GM12878 (cell line): ENCODE results near the gene NAPEPLD. TPM values are rescaled to one million over a fixed set of nuclear protein-coding genes. Genes with fewer than 3 reads are reported as not detected.

Experiments
- CBX3 ChIP-seq: fragments of 200-600 bp; sonication (generic); IDR thresholded peaks from 2 replicates; pipeline ENCODE4 v1.6.1; 2016; ENCODE audit warnings: low read depth, borderline replicate concordance
- CEBPB ChIP-seq, 2 experiments: fragments of 150-350 bp in 1 of 2; IDR thresholded peaks; 2 replicates each; pipeline ENCODE4 v1.6.1; 2012 to 2014; ENCODE audit warnings: low read depth in 2 of 2, low read length in 2 of 2, borderline replicate concordance in 1 of 2, inconsistent platforms in 1 of 2
- CEBPZ ChIP-seq: fragments of 150-350 bp; IDR thresholded peaks from 2 replicates; pipeline ENCODE4 v1.6.1; 2016; ENCODE audit warnings: low read depth, low read length
- CHD1 ChIP-seq: IDR thresholded peaks from 2 replicates; pipeline ENCODE4 v1.6.1; 2012; ENCODE audit warnings: low read depth, low read length, improper control_type of control experiment
- ETV6 ChIP-seq, 2 experiments: fragments of 450-650 bp in 1 of 2; IDR thresholded peaks in 1 of 2; conservative IDR thresholded peaks in 1 of 2; 2 replicates each; pipeline ENCODE4 v1.6.1; 2014; ENCODE audit warnings: antibody characterized with exemption in 1 of 2, borderline replicate concordance in 1 of 2, low read depth in 1 of 2, mild to moderate bottlenecking in 1 of 2, moderate library complexity in 1 of 2
- EZH2 ChIP-seq: IDR thresholded peaks from 2 replicates; pipeline ENCODE4 v1.6.1; 2012; ENCODE audit warnings: low read depth, mild to moderate bottlenecking, control low read depth, inconsistent platforms, low read length, borderline replicate concordance; ENCODE audit not compliant: control insufficient read depth
- GABPA ChIP-seq: IDR thresholded peaks from 2 replicates; pipeline ENCODE4 v1.6.1; 2014; ENCODE audit warnings: antibody characterized with exemption, low read depth, mild to moderate bottlenecking, inconsistent platforms
- HDAC6 ChIP-seq: fragments of 200-600 bp; sonication (generic); IDR thresholded peaks from one replicate; pipeline ENCODE4 v1.8.0; 2017; ENCODE audit warnings: antibody characterized with exemption; ENCODE audit not compliant: unreplicated experiment
- HSF1 ChIP-seq: fragments of 150-350 bp; IDR thresholded peaks from 2 replicates; pipeline ENCODE4 v1.6.1; 2014; ENCODE audit warnings: mild to moderate bottlenecking, low read depth, low read length
- IKZF1 ChIP-seq: fragments of 450-650 bp; conservative IDR thresholded peaks from 2 replicates; pipeline ENCODE4 v1.6.1; 2017; ENCODE audit warnings: antibody characterized with exemption, mild to moderate bottlenecking
- JUND ChIP-seq: IDR thresholded peaks from 2 replicates; pipeline ENCODE4 v1.6.1; 2012; ENCODE audit warnings: low read depth, mild to moderate bottlenecking, low read length, improper control_type of control experiment, moderate library complexity
- MAX ChIP-seq: IDR thresholded peaks from 2 replicates; pipeline ENCODE4 v1.6.1; 2012; ENCODE audit warnings: low read depth, low read length, improper control_type of control experiment
- NBN ChIP-seq: fragments of 450-650 bp; IDR thresholded peaks from 2 replicates; pipeline ENCODE4 v1.6.1; 2016
- NFYA ChIP-seq: IDR thresholded peaks from 2 replicates; pipeline ENCODE4 v1.6.1; 2011; ENCODE audit warnings: low read depth, mild to moderate bottlenecking, low read length, improper control_type of control experiment, borderline replicate concordance
- POU2F2 ChIP-seq: IDR thresholded peaks from 3 replicates; pipeline ENCODE4 v1.6.1; 2011; ENCODE audit warnings: low read depth, mild to moderate bottlenecking, low read length, borderline replicate concordance
- RB1 ChIP-seq: fragments of 450-650 bp; formaldehyde crosslinking; IDR thresholded peaks from 2 replicates; pipeline ENCODE4 v1.6.1; 2017; ENCODE audit warnings: mild to moderate bottlenecking, borderline replicate concordance
- SPI1 ChIP-seq: IDR thresholded peaks from 2 replicates; pipeline ENCODE4 v1.6.1; 2011; ENCODE audit warnings: low read depth, mild to moderate bottlenecking, low read length, moderate library complexity, borderline replicate concordance; ENCODE audit not compliant: insufficient read depth
- USF1 ChIP-seq: IDR thresholded peaks from 2 replicates; pipeline ENCODE4 v1.6.1; 2011; ENCODE audit warnings: borderline replicate concordance, low read depth, mild to moderate bottlenecking, moderate library complexity, mixed read lengths, low read length; ENCODE audit not compliant: insufficient read depth; ENCODE audit errors: extremely low read length
- ZNF24 ChIP-seq: fragments of 450-650 bp; IDR thresholded peaks from 2 replicates; pipeline ENCODE4 v1.6.1; 2017; ENCODE audit warnings: antibody characterized with exemption, mild to moderate bottlenecking
- polyA plus RNA-seq, 11 experiments: library from polyadenylated mRNA; depleted of rRNA in 4 of 11; unstranded in 6 of 11; stranded (reverse) in 5 of 11; fragments of >200 nt; fragmentation: Nextera tagmentation in 4 of 11; fragmentation: Illumina TruSeq in 1 of 11; extraction: Ambion mirVana in 4 of 11; extraction: Trizol in 1 of 11; gene quantifications; 1 replicate in 1 of 11; 2 replicates in 10 of 11; pipeline versions ENCODE4 v1.2.1 to v1.2.3, GENCODE V29; 2011 to 2016; ENCODE audit warnings: inconsistent platforms in 2 of 11, missing spikeins in 2 of 11, low read depth in 1 of 11
- total RNA-seq, 4 experiments: library from RNA; depleted of rRNA in 3 of 4; stranded (reverse); fragments of >200 nt in 3 of 4; fragmentation: Illumina TruSeq in 1 of 4; extraction: Trizol in 1 of 4; gene quantifications; 2 replicates each; pipeline versions ENCODE4 v1.2.1 to v1.2.3, GENCODE V29; 2013 to 2021
- TF ChIP-seq, protein P1 (sequence below), 3 experiments: IDR thresholded peaks in 2 of 3; conservative IDR thresholded peaks in 1 of 3; 2 replicates each; pipeline ENCODE4 v1.5.1; 2011; ENCODE audit warnings: low read depth in 3 of 3, low read length in 3 of 3, mild to moderate bottlenecking in 3 of 3, control low read depth in 2 of 3, moderate library complexity in 2 of 3, inconsistent platforms in 1 of 3, mixed read lengths in 1 of 3; ENCODE audit not compliant: control insufficient read depth in 2 of 3, insufficient read depth in 1 of 3; ENCODE audit errors: extremely low read depth in 1 of 3

Gene NAPEPLD
- total and polyA plus RNA-seq, 10 of the 15 experiments (the other 5 are each of a cell fraction or from before 2014, with no cell fraction given), result 6.0 to 16.2 (median 8.6) TPM

DNA sequence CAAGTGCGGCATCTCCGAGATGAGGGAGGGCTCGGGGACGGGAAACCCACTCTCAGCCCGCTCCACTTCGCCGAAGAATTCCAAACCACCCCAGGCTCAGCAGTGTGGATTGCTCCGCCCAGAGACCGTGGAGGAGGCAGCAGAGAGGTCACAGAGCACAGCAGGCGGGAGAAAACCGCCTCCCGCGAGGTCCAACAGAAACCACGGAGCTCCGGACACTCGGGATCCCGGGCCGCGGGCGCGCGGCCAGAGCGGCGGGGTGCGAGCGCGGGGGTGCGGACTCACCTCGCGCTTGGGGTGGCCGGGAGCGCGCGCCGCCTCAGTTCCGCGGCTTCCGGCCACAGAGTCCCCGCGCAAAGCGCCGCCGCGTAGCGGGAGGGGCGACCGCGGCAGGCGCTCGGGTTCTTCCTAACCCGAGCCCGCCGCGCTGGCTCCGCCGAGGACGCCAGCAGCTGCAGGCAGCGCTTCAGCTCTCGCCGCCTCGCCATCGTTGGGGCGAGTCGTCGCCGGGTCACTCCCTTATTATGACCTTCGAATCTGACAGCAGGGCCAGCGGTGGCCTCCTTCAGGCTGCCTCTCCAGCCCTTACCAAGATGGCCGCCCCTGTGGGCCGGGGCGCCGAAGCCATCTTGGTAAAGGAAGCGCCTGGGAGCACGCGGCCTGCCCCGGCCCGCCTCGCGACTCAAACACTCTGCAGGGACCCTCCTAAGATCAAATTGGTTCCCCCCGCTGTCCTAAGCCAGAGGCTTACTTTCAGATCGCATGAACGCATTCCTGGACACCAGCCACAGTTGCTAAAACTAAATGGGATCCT, at the start of gene NAPEPLD (continued):
- TF ChIP-seq CHD1 (no peak), USF1 (no peak), RB1 (peak; percentile 84), HSF1 (peak; percentile 28; the same call in 1 of the 2 replicates), NFYA (no peak), CBX3 (no peak), MAX (peak; percentile 89), SPI1 (no peak), EZH2 (no peak), HDAC6 (peak; percentile 57), CEBPZ (no peak), IKZF1 (peak; percentile 92), ZNF24 (no peak), POU2F2 (peak; percentile 14; the same call in 1 of the 3 replicates), CEBPB (IDR thresholded peaks at IDR 0.05; ENCODE audit: borderline replicate concordance in 1 of 2, low read depth in 2 of 2, low read length in 2 of 2) (no peak), NBN (peak; percentile 20; the same call in 1 of the 2 replicates), ETV6 (conservative IDR thresholded peaks at IDR 0.05 in 1 of 2, IDR thresholded peaks at IDR 0.05 in 1 of 2; ENCODE audit: borderline replicate concordance in 1 of 2, low read depth in 1 of 2) (no peak), JUND (no peak), GABPA (0 out of 2 replicates have a peak, but pooled peaks have one; percentile 36)
- TF ChIP-seq, protein P1, sequence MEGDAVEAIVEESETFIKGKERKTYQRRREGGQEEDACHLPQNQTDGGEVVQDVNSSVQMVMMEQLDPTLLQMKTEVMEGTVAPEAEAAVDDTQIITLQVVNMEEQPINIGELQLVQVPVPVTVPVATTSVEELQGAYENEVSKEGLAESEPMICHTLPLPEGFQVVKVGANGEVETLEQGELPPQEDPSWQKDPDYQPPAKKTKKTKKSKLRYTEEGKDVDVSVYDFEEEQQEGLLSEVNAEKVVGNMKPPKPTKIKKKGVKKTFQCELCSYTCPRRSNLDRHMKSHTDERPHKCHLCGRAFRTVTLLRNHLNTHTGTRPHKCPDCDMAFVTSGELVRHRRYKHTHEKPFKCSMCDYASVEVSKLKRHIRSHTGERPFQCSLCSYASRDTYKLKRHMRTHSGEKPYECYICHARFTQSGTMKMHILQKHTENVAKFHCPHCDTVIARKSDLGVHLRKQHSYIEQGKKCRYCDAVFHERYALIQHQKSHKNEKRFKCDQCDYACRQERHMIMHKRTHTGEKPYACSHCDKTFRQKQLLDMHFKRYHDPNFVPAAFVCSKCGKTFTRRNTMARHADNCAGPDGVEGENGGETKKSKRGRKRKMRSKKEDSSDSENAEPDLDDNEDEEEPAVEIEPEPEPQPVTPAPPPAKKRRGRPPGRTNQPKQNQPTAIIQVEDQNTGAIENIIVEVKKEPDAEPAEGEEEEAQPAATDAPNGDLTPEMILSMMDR (IDR thresholded peaks at IDR 0.05 in 2 of 3, conservative IDR thresholded peaks at IDR 0.05 in 1 of 3; ENCODE audit: control insufficient read depth in 2 of 3, extremely low read depth in 1 of 3, insufficient read depth in 1 of 3, low read depth in 3 of 3, low read length in 3 of 3), result no peak
